Mucosa of rectum (tissue), 2 donors: ENCODE measurements around the gene REXO5.

Source experiments
- H3K27ac ChIP-seq, 2 donors: one replicate each; pipeline ENCODE4 v1.7.0; 2013; ENCODE audit warnings: inconsistent platforms in 2 of 2, low read depth in 2 of 2, low read length in 2 of 2
- H3K27me3 ChIP-seq, 2 donors: one replicate each; pipeline ENCODE4 v1.7.0; 2013; ENCODE audit warnings: low read length in 2 of 2; ENCODE audit not compliant: control insufficient read depth in 2 of 2, insufficient read depth in 2 of 2
- H3K36me3 ChIP-seq, 2 donors: one replicate each; pipeline ENCODE4 v1.7.0; 2013; ENCODE audit warnings: low read length in 2 of 2; ENCODE audit not compliant: control insufficient read depth in 2 of 2, insufficient read depth in 2 of 2
- H3K4me1 ChIP-seq, 2 donors: one replicate each; pipeline ENCODE4 v1.7.0; 2013; ENCODE audit warnings: low read length in 2 of 2, mild to moderate bottlenecking in 1 of 2; ENCODE audit not compliant: control insufficient read depth in 2 of 2, insufficient read depth in 2 of 2
- H3K4me3 ChIP-seq, 2 donors: one replicate each; pipeline ENCODE4 v1.7.0; 2013; ENCODE audit warnings: low read length in 2 of 2
- H3K9ac ChIP-seq, 2 donors: one replicate each; pipeline ENCODE4 v1.7.0; 2013; ENCODE audit warnings: low read length in 2 of 2, low read depth in 1 of 2, mild to moderate bottlenecking in 1 of 2
- H3K9me3 ChIP-seq, 2 donors: one replicate each; pipeline ENCODE4 v1.7.0; 2013; ENCODE audit warnings: low read length in 2 of 2; ENCODE audit not compliant: control insufficient read depth in 2 of 2
- donor health status: healthy.
- donor health status: Normal muscosa, but diverticular disease.

The REXO5 gene

DNA sequence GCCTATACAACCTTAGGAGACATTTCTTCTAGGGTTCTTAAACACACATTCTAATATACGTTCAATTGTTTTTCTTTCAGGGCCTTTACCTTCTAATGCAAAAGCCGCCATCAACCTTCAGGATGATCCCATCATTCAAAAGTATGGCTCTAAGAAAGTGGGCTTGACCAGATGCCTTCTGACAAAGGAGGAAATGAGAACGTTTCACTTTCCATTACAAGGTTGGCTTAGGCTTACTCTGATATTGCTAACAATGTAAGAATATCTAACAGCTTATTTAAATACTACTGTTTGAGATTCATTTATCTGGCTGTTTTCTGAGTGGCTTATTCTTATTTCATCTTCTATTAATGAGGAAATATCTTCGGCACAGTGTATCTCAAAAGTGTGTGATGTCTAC lies 15.4 kb downstream of the REXO5 start:
- Histone ChIP-seq H3K4me3 (no peak overlapping the region), H3K9me3 (no peaks in the 10 kb centered on the region)

DNA sequence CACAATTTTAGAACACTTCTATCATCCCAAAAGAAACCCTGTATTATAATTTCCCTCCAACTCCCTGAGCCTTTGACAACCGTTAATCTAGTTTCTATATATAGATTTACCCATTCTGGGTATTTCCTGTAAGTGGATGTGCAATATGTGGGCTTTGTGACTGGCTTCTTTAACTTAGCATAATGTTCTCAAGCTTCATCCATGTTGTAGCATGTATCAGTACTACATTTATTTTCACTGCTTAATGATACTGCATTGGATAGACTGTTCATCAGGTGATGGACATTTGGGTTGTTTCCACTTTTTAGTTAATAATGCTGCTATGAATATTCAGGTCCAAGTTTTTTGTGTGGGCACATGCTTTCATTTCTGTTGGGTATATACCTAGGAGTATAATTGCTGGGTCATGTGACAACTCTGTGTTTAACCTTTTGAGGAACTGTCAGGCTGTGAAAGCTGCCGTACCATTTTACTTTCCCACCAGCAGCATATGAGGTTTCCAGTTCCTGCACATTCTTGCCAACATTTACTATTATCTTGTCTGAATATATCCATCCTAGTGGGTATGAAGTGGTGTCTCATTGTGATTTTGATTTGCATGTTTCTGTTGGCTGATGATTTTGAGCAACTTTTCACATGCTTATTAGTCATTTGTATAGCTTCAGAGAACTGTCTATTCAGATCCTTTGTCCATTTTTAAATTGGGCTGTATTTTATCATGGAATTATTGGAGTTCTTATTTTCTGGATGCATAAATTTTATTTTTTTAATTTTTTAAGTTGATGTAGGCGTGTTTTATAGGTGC lies 16.4 kb downstream of the REXO5 start:
- H3K27me3 ChIP-seq, result no peaks in the 10 kb centered on the region
- H3K36me3 ChIP-seq, result peaks cover 4 to 21% of the 10 kb centered on the region in 2 donors
- H3K9me3 ChIP-seq, result no peaks in the 10 kb centered on the region
- no peak overlapping the region for H3K9ac ChIP-seq
- H3K4me1 ChIP-seq, result no peaks in the 10 kb centered on the region
- no peak overlapping the region for H3K4me3 ChIP-seq
- H3K27ac ChIP-seq, result no peak overlapping the region

More for the DNA sequence above, 15.4 kb downstream of the REXO5 start:
- Histone ChIP-seq H3K27me3 (no peaks in the 10 kb centered on the region), H3K36me3 (peaks cover 0 to 16% of the 10 kb centered on the region in 2 donors), H3K4me1 (no peaks in the 10 kb centered on the region), H3K27ac (no peak overlapping the region), H3K9ac (no peak overlapping the region)

DNA sequence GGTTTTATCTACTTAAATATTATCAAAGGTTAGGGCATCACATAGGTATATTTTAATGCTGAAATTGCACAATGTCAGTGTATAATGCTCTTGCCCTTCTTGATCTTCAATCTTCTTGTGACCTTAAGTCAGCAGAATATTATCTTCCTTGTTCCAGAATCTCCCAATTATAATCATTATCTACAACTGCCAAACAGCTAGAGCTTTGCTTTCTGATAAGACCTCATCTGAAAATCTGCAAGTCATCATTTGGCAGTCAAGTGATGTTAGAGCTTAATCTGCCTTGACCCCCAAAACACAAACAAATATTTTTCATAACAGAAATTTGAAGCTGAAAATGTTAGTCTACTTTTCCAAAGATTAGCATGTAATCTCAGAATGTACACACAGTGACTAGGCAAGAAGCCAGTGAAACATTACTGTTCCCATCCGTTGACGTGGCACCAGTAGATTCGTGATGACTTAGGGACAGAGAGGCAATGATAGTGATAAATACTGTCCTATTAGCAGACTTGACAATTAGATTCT lies 19.8 kb downstream of the REXO5 start:
- Histone ChIP-seq H3K27me3 (no peaks in the 10 kb centered on the region), H3K4me3 (no peak overlapping the region), H3K4me1 (no peaks in the 10 kb centered on the region), H3K36me3 (peaks cover 4 to 19% of the 10 kb centered on the region in 2 donors), H3K27ac (no peak overlapping the region), H3K9me3 (no peaks in the 10 kb centered on the region), H3K9ac (no peak overlapping the region)

DNA sequence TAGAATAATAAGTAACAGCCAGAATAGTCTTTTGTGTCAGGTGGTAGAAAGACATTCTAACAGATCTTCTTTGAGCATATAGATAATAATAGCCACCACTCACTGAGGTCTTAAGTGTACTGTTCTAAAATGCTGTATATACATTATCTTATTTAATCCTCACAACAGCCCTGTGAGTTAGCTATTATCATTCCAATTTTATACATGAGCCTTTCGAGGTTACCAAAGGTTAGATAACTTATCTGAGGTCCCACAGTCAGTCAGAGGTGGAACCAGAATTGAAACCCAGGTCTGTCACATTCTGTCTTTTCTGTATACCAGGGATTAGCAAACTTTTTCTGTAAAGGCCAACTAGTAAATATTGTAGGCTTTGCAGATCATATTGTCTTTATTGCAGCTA lies 23.2 kb downstream of the REXO5 start:
- Histone ChIP-seq H3K9me3 (no peaks in the 10 kb centered on the region), H3K4me3 (no peak overlapping the region), H3K27ac (no peak overlapping the region), H3K4me1 (no peaks in the 10 kb centered on the region), H3K9ac (no peak overlapping the region), H3K36me3 (peaks cover 4 to 7% of the 10 kb centered on the region in 2 donors), H3K27me3 (no peaks in the 10 kb centered on the region)

DNA sequence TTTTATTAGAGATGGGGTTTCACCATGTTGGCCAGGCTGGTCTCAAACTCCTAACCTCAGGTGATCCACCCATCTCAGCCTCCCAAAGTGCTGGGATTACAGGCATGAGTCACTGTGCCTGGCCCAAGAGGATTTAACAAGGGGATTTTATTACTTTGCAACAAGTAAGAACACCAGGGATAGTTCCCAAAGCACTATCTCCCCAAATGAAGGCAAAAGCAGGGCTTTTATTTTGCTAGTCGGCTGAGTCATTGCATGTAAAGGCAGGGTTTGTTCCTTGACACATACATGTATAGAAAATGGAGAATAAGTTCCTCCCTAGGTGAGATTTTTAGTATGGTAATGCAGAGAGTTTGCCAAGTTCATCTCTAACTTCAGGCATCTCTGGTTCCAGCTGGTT lies 24.0 kb downstream of the REXO5 start:
- Histone ChIP-seq H3K36me3 (peaks cover 4 to 7% of the 10 kb centered on the region in 2 donors), H3K9me3 (no peaks in the 10 kb centered on the region), H3K27me3 (no peaks in the 10 kb centered on the region), H3K27ac (no peak overlapping the region), H3K4me1 (no peaks in the 10 kb centered on the region), H3K4me3 (no peak overlapping the region), H3K9ac (no peak overlapping the region)

DNA sequence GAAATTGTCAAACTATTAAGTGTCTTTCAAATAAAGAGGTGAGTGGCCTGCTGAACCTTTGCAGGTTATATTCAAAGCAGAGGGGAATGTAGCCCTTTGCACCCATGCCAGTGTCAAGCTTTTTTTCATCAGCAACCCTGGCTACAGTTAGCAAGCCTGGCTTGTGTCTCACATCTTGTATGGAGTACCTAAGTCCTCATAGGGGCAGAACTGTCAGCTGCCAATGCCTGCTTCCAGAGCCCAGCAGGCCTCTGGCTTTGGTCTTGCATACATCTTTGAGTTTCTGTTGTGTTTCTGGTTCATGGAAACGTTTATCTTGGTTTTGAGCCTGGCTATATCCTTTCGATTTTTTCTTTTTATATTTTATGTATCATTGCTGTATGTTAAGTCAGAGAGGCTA lies 26.8 kb downstream of the REXO5 start:
- Histone ChIP-seq H3K4me1 (no peaks in the 10 kb centered on the region), H3K27ac (no peak overlapping the region), H3K9me3 (no peaks in the 10 kb centered on the region), H3K27me3 (no peaks in the 10 kb centered on the region), H3K9ac (no peak overlapping the region), H3K4me3 (no peak overlapping the region), H3K36me3 (peaks cover 0 to 3% of the 10 kb centered on the region in 2 donors)

DNA sequence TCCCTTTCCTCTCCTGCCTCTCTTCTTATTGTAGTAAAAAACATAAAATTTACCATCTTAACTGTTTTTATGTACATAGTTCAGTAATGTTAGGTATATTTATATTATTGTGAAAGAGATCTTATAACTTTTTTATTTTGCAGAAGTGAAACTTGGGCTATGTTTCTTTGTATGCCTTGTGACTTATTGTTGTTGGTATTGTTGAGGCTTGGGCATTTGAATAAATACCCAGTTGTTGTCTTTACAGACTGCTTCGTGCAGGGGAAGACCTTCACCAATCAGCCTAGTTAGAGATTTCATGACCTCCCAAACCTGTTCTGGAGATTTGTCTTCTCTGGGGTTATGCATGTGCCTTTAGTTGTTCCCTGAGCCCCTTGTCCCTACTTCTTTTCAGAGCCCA lies 31.9 kb downstream of the REXO5 start:
- H3K9me3 ChIP-seq, result no peaks in the 10 kb centered on the region
- H3K27me3 ChIP-seq, result no peaks in the 10 kb centered on the region
- H3K36me3 ChIP-seq, result peaks cover 2 to 3% of the 10 kb centered on the region in 2 donors
- H3K27ac ChIP-seq, result no peak overlapping the region
- H3K4me1 ChIP-seq, result no peaks in the 10 kb centered on the region
- H3K9ac ChIP-seq, result no peak overlapping the region
- no peak overlapping the region for H3K4me3 ChIP-seq

DNA sequence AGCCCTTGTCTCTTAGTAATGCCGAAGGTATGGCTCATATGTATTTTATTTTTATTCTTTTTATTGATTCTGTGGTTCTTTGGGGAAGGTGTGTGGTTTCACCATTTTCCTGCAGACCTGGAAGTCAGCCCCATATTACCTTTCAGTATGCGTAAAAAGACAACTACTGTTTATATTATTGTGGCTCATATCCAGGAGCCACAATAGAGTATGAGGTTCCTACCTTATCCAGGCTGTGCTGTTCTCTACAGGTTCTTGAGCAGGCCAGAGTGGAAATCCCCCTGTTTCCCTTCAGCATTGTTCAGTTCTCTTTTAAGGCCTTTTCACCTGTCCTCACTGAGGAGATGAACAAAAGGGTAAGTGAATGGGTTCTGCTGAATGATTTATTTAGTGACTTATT lies 33.2 kb downstream of the REXO5 start:
- H3K27me3 ChIP-seq, result no peaks in the 10 kb centered on the region
- H3K9ac ChIP-seq, result no peak overlapping the region
- no peak overlapping the region for H3K27ac ChIP-seq
- H3K4me1 ChIP-seq, result no peaks in the 10 kb centered on the region
- no peak overlapping the region for H3K4me3 ChIP-seq
- H3K9me3 ChIP-seq, result no peaks in the 10 kb centered on the region
- H3K36me3 ChIP-seq, result peaks cover 2 to 3% of the 10 kb centered on the region in 2 donors

DNA sequence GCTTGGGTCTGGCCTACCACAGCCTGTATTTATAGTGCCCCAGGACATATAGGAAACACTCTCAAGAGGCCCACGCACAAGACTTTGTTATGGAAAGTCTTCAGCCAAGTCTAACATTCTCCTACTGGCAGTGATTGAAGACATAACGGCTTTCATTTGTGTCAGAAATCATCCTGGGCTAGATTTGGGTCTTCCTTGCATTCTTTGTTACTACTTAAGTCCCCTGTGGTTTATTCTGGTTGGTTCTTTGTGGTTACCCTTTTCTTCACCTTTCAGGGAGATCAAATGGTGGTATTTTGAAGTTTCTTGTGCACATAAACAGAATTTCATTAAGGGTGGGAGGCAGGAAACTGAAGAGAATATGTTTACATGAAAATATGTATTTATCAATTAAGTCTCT lies 37.7 kb downstream of the REXO5 start:
- H3K9ac ChIP-seq, result no peak overlapping the region
- no peak overlapping the region for H3K27ac ChIP-seq

DNA sequence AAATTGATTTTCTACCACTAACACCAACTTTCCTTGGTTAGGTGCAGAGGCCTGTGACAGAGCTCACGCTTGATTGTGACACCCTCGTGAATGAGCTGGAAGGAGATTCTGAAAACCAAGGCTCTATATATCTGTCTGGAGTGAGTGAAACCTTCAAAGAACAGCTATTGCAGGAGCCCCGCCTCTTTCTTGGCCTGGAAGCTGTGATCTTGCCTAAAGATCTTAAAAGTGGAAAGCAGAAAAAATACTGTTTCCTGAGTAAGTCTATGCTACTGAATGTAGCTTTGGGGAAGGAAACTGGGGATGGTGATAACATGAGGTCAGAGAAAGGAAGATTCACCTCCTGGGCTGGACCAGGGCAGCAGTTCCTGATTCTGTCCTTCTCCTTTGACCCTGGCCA lies 38.3 kb downstream of the REXO5 start:
- H3K9ac ChIP-seq, result no peak overlapping the region
- peaks cover 0 to 5% of the 10 kb centered on the region in 2 donors for H3K36me3 ChIP-seq
- H3K4me3 ChIP-seq, result no peak overlapping the region
- no peaks in the 10 kb centered on the region for H3K9me3 ChIP-seq
- H3K27ac ChIP-seq, result no peak overlapping the region
- H3K4me1 ChIP-seq, result no peaks in the 10 kb centered on the region
- no peaks in the 10 kb centered on the region for H3K27me3 ChIP-seq

More for the DNA sequence above, 37.7 kb downstream of the REXO5 start:
- Histone ChIP-seq H3K27me3 (no peaks in the 10 kb centered on the region), H3K9me3 (no peaks in the 10 kb centered on the region), H3K36me3 (peaks cover 0 to 6% of the 10 kb centered on the region in 2 donors), H3K4me3 (no peak overlapping the region), H3K4me1 (no peaks in the 10 kb centered on the region)
